Sigmoid colon (tissue), 4 donors: ENCODE results near the gene FNDC8.

Experiments
- CTCF ChIP-seq, 4 experiments: fragments of 450-650 bp in 3 of 4; fragments of 200-600 bp in 1 of 4; IDR thresholded peaks; one replicate each; pipeline ENCODE4 v1.5.1; 2016 to 2019; ENCODE audit warnings: antibody characterized with exemption in 4 of 4, mild to moderate bottlenecking in 3 of 4, moderate library complexity in 2 of 4
- EP300 ChIP-seq, 4 donors: sonication (generic); formaldehyde crosslinking; IDR thresholded peaks; one replicate each; pipeline ENCODE4 v1.6.1; 2017; ENCODE audit warnings: antibody characterized with exemption in 4 of 4
- POLR2A ChIP-seq, 2 donors: fragments of 450-650 bp; IDR thresholded peaks; one replicate each; pipeline ENCODE4 v1.6.1; 2016; ENCODE audit warnings: antibody characterized with exemption in 2 of 2, mild to moderate bottlenecking in 2 of 2, moderate library complexity in 2 of 2

- TF ChIP-seq CTCF (IDR thresholded peaks at IDR 0.05) (no peak), POLR2A (IDR thresholded peaks at IDR 0.05) (no peak), EP300 (IDR thresholded peaks at IDR 0.05) (no peak)
Observed at GRCh38 chr17:35148144-35148543, 26.7 kb downstream of the FNDC8 start.
